GM12878 (cell line): ENCODE data around the gene MSH6. TPM values are rescaled to one million over a fixed set of nuclear protein-coding genes. Genes with fewer than 3 reads are reported as not detected.

ENCODE experiments used
- BCL11A ChIP-seq: IDR thresholded peaks from 2 replicates; pipeline ENCODE4 v1.6.1; 2011; ENCODE audit warnings: low read depth, low read length
- CHD1 ChIP-seq: IDR thresholded peaks from 2 replicates; pipeline ENCODE4 v1.6.1; 2012; ENCODE audit warnings: low read depth, low read length, improper control_type of control experiment
- CUX1 ChIP-seq: IDR thresholded peaks from 2 replicates; pipeline ENCODE4 v1.6.1; 2012; ENCODE audit warnings: improper control_type of control experiment, low read depth, low read length; ENCODE audit not compliant: insufficient replicate concordance
- GABPA ChIP-seq: IDR thresholded peaks from 2 replicates; pipeline ENCODE4 v1.6.1; 2014; ENCODE audit warnings: antibody characterized with exemption, low read depth, mild to moderate bottlenecking, inconsistent platforms
- NFYB ChIP-seq: IDR thresholded peaks from 2 replicates; pipeline ENCODE4 v1.6.1; 2011; ENCODE audit warnings: low read depth, mild to moderate bottlenecking, low read length, improper control_type of control experiment, moderate library complexity; ENCODE audit not compliant: insufficient read depth
- PAX5 ChIP-seq: IDR thresholded peaks from 2 replicates; pipeline ENCODE4 v1.6.1; 2011; ENCODE audit warnings: low read depth, low read length, borderline replicate concordance
- PRDM15 ChIP-seq: fragments of 450-650 bp; formaldehyde crosslinking; IDR thresholded peaks from 2 replicates; pipeline ENCODE4 v1.4.0; 2020; ENCODE audit warnings: mild to moderate bottlenecking, moderate library complexity
- SMC3 ChIP-seq: IDR thresholded peaks from 2 replicates; pipeline ENCODE4 v1.6.1; 2011; ENCODE audit warnings: low read length, improper control_type of control experiment, borderline replicate concordance
- polyA plus RNA-seq, 11 experiments: library from polyadenylated mRNA; depleted of rRNA in 4 of 11; unstranded in 6 of 11; stranded (reverse) in 5 of 11; fragments of >200 nt; fragmentation: Nextera tagmentation in 4 of 11; fragmentation: Illumina TruSeq in 1 of 11; extraction: Ambion mirVana in 4 of 11; extraction: Trizol in 1 of 11; gene quantifications; 1 replicate in 1 of 11; 2 replicates in 10 of 11; pipeline versions ENCODE4 v1.2.1 to v1.2.3, GENCODE V29; 2011 to 2016; ENCODE audit warnings: inconsistent platforms in 2 of 11, missing spikeins in 2 of 11, low read depth in 1 of 11
- total RNA-seq, 4 experiments: library from RNA; depleted of rRNA in 3 of 4; stranded (reverse); fragments of >200 nt in 3 of 4; fragmentation: Illumina TruSeq in 1 of 4; extraction: Trizol in 1 of 4; gene quantifications; 2 replicates each; pipeline versions ENCODE4 v1.2.1 to v1.2.3, GENCODE V29; 2013 to 2021

MSH6 gene
- total and polyA plus RNA-seq, 10 of the 15 experiments (the other 5 are each of a cell fraction or from before 2014, with no cell fraction given) = 12.4 to 108 (median 67.4) TPM

DNA sequence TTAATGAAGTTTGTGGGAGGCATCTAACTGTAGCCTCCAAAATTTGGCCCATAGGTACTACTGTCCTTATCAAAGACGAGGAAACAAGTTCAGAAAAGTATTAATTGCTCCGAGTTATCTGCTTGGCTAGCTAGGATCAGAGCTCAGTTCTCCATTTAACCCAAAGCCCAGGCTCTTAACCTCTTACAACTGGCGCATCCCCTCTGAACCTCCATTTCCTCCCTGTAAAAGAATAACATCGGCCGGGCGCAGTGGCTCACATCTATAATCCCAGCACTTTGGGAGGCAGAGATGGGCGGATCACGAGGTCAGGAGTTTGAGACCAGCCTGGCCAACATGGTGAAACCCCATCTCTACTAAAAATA is 3.5 kb upstream of the MSH6 start (continued):
- TF ChIP-seq CUX1 = no peak
- TF ChIP-seq BCL11A = no peak
- no peak for TF ChIP-seq CHD1
- TF ChIP-seq GABPA = no peak
- no peak for TF ChIP-seq NFYB
- TF ChIP-seq PRDM15 (CRISPR knock-in tag) = no peak
- no peak for TF ChIP-seq SMC3
- no peak for TF ChIP-seq PAX5
